Transverse colon (tissue), 3 donors: Measurements from ENCODE around the gene NUP93.

ENCODE experiments used
- CTCF ChIP-seq, 5 experiments: fragments of 200-600 bp in 3 of 5; fragments of 450-650 bp in 2 of 5; sonication (generic) in 3 of 5; IDR thresholded peaks; 1 replicate in 2 of 5; 2 replicates in 3 of 5; pipeline ENCODE4 v1.5.1; 2016 to 2017; ENCODE audit warnings: antibody characterized with exemption in 5 of 5, inconsistent platforms in 3 of 5, mild to moderate bottlenecking in 2 of 5, moderate library complexity in 1 of 5
- POLR2A ChIP-seq: fragments of 450-650 bp; IDR thresholded peaks from one replicate; pipeline ENCODE4 v1.6.1; 2016; ENCODE audit warnings: antibody characterized with exemption, mild to moderate bottlenecking, moderate library complexity

GRCh38 chr16:56776562-56776961, 46.6 kb downstream of the NUP93 start:
- TF ChIP-seq CTCF (IDR thresholded peaks at IDR 0.05) (no peak), POLR2A (no peak)
